Renal cortex interstitium (tissue), 11 donors: ENCODE data around the gene PHTF2. TPM values are rescaled to one million over a fixed set of nuclear protein-coding genes. Genes with fewer than 3 reads are reported as not detected.
"Not testable (repeated sequence)": the region's sequence is repeated elsewhere in the genome, so short reads cannot be mapped to it uniquely, and the experiment has no call there.

Source experiments
- DNase-seq, 11 donors: peaks; one replicate each; pipeline ENCODE4 v3.0.0-alpha.2; 2013; ENCODE audit warnings: low read depth in 9 of 11, low spot score in 4 of 11; ENCODE audit errors: extremely low read depth in 1 of 11
- polyA plus RNA-seq, 3 donors: library from polyadenylated mRNA; unstranded; fragments of 120-200 nt; gene quantifications; one replicate each; pipeline ENCODE4 v1.2.1, GENCODE V29; 2013; ENCODE audit not compliant: insufficient read length in 3 of 3

The PHTF2 gene
- polyA plus RNA-seq, 3 donors = 22.4 to 32.1 (median 25.6) TPM

- DNase-seq = no peak
Measured at GRCh38 chr7:77859343-77859742, 60.8 kb downstream of the PHTF2 start.

- no peak for DNase-seq
Measured at GRCh38 chr7:77862691-77863090, 64.1 kb downstream of the PHTF2 start.

DNA sequence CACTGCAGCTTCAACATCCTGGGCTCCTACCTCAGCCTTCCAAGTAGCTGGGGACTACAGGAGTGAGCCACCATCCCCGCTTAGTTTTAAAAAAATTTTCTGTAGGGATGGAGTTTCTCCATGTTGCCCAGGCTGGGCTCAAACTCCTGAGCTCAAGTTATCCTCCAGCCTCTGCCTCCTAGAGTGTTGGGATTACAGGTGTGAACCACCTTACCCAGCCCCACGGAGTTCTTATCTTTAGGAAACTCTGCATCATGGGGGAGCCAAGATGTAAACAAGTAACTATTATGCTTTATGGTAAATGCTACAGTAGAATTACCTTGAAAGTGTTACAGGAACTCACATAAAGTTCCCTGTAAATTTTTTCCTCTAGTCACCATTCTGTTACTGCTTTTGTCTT, 65.3 kb downstream of the PHTF2 start:
- DNase-seq = no peak

DNA sequence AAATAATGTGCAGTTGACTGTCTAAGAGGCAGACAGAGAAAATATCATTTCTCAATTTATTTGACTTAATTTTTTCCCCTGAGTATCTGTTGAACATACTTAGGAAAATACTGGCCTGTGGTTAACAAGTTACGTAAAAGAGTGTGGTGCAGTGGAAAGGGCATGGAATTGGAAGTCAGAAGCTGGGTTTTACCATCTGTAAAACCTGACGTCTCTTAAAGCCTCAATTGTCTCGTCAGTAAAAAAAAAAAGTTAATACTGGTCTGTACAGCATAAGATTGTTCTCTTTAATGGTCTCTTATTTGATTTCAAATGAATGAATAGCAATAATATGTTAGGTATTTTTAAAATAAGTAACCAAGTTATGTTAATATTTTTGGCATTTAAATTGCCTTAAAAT, 67.8 kb downstream of the PHTF2 start:
- DNase-seq = no peak

GRCh38 chr7:77866786-77867536, 68.4 kb downstream of the PHTF2 start:
- no peak for DNase-seq

DNA sequence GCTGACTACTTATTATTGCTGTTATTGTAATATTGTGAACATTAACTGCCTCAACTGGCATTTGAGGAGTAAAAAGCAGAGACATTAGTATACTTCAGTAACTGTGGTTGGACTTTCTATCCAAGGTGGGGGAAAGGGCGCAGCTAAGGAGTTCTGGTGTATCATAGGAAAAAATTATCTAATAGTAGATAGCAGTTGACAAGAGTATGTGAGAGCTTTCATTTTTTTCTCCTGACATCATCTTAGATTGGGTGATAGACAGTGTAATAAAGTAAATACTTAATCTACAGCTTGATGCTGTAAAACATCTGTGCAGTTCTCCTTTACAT, 68.9 kb downstream of the PHTF2 start:
- no peak for DNase-seq

DNA sequence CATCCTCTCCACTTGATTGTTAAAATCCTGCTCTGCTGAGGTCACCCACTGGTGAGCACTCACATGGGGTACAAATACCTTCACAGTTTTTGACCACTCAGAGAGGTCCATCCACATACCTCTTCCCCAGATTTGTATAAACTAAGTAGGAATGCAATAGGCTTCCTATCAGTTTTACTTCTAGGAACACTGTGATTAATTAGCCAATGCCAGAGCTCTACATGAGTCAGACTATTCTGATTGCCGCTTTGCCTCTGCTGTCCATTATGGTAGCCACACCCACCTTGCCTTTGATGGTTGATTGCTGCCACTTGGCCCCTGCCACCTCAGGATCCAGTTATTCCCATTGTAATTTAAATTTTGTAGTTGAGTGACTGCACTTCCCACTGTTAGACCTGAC, 73.7 kb downstream of the PHTF2 start:
- not testable (repeated sequence) for DNase-seq

DNA sequence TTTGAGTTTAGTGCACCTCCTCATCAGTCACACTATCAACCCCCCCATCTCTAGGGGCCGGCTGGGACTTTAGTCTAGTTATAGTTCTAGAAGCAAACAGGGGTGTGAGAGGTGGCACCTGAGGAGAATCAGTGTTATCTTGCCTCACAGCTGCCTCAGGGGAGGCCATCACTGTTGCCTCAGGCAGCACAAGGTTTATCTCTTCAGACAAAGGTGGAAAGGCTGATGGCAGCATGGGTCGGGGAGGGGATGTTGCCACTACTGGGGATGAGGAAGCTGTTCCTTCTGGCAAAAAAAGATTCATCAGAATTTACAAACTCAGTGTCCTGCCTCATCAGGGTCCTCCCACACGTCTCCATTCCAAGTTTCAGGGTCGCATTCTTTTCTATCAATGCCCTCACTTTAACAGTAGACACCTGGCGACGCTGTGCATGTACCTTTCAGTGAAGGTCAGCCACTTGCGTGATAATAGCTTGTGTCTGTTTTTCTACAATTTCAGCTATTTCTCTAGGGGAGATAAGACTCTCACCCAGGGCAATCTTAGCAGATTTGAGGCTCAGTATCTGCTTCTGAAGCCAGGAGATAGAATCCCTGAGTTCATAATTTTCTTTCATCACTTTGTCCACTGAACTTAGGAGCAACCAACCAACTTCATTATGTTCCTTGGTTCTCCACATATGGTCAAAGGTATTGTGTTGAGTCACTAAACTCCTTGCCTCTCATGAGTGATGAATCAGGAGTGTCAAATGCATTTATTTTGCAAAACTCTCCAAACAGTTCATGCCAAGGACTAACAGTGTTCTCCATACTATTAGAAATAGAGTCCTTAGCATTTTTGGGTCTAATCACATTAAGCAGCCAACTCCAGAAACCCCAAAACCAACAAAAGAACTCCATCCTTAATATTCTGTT, 75.1 kb downstream of the PHTF2 start:
- not testable (repeated sequence) for DNase-seq

DNA sequence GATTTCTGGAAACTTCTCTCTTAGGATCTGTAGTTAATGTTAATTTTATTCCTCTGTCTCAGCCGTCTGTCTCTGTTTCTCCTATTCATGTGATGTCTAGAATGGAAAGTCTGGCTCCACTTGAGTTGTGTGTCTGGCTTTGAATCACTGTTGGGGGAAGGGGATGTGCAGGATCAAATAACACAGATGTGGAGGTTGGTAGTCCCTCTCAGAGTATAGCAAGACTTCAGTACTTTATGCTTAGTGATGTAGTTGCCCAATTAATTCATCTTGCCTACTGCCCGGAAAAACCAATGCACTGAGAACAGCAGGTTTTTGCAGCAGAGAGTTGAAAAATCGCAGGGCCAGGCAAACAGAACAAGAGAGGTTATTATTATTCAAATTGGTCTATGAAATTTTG, 79.2 kb downstream of the PHTF2 start:
- no peak for DNase-seq

GRCh38 chr7:77878500-77878899, 79.9 kb downstream of the PHTF2 start:
- no peak for DNase-seq

- DNase-seq = no peak
Measured at GRCh38 chr7:77879272-77879671, 80.7 kb downstream of the PHTF2 start.

DNA sequence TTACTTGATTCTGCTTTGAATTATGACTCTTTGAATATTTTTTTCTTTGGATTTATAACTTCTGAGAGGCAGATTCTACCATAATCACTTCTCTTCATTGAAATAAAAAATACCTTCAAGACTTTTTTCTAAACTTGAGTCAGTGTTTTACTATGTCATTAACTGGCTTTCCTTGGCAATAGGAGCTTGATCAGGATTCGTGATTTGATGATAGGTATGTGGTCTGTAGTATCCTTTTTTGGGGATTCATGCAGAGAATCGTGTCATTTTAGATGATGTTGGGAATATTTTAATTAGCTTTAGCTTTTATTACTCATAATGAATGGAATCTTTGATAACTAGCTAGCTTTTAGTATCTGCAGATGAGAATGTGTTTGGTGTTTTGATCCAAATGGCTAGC, 83.3 kb downstream of the PHTF2 start:
- DNase-seq = no peak

- DNase-seq = no peak
Measured at GRCh38 chr7:77885155-77885554, 86.6 kb downstream of the PHTF2 start.

- no peak for DNase-seq
Measured at GRCh38 chr7:77887567-77887966, 89.0 kb downstream of the PHTF2 start.

- no peak for DNase-seq
Measured at GRCh38 chr7:77888998-77889397, 90.4 kb downstream of the PHTF2 start.

DNA sequence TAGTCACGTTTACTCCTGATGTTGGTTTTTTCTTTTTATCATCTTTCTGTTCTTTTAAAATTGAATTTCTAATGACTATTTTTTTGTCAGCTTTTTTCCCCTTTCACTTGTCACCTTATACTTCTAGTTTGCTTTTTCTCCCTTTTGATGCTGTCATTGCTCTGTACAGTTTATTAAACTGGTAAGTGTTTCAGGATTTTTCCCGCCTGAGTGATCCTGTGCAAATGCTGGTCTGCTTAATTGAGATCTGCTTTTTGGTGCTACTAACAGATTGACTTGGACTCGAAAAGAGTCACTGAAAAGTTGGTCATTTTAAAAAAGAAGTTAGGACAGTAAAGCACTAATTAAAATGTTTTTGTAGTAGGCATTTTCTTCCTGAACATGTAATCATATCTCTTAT, 95.2 kb downstream of the PHTF2 start:
- DNase-seq = no peak

DNA sequence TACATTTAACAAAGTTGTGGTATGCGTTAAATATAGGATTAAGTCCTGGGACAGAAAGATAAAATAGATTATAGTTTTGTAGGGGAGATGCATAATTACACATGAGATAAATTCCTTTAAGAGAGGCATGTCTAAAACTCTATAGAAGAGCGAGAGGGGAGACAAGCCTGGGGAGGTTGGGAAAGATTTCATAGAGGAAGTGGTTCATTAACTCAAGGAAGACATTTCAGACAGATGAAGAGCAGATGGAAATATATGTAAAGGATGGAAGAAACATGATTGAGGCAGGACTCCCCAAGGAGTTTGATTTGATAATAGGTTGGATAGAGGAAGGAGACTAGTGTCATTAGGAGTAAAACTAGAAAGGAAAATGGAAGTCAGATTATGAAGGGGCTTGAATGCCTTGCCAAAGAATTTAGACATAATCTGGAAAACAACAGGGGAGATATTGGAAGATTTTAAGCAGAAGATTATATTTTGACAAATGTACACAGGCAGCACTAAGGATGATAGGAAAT, 96.1 kb downstream of the PHTF2 start:
- no peak for DNase-seq

DNA sequence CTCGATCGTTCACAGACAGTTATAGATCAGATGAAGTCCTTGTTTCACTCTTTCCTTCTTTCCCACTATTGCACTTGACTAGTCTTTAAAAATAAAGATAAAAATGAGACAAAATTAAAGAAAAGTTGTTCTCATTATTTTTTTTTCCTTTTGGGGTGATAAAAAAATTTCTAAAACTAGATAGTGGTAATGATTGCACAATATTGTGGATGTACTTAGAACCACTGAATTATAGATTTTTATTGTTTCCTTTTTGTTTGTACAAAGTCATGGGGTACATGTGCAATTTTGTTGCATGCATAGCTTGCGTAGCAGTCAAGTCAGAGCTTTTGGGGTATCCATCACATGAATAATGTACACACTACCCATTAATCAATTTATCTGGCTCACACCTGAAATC, 97.3 kb downstream of the PHTF2 start:
- no peak for DNase-seq

GRCh38 chr7:77897004-77897547, 98.5 kb downstream of the PHTF2 start:
- DNase-seq = no peak

DNA sequence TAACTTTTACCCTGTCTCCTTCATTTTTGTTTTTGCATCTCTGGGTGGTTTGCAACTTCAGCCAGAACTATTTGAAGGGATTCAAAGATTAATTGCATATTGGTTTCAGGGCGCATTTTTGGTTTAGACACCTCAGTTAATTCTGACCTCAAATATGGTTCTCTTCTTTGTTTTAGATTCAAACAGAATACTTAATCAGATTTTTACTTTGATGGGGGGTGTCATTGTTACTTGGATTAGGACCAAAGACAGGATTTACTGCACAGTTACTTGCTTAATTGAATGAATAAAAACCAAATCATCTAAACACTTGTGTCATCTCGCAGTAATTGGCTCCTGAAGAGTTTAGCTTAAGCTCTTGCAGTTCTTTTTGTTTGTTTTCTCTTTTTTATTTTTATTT, 100.9 kb downstream of the PHTF2 start:
- DNase-seq = no peak
